GM21717 (cell line): Measurements from ENCODE around the gene NAA40.

ENCODE experiments used
- ATAC-seq: cut with Tn5 transposase; IDR thresholded peaks from one replicate; pipeline ENCODE4 v1.9.1; 2021; ENCODE audit warnings: mild to moderate bottlenecking, moderate library complexity; ENCODE audit not compliant: unreplicated experiment

Gene NAA40

DNA sequence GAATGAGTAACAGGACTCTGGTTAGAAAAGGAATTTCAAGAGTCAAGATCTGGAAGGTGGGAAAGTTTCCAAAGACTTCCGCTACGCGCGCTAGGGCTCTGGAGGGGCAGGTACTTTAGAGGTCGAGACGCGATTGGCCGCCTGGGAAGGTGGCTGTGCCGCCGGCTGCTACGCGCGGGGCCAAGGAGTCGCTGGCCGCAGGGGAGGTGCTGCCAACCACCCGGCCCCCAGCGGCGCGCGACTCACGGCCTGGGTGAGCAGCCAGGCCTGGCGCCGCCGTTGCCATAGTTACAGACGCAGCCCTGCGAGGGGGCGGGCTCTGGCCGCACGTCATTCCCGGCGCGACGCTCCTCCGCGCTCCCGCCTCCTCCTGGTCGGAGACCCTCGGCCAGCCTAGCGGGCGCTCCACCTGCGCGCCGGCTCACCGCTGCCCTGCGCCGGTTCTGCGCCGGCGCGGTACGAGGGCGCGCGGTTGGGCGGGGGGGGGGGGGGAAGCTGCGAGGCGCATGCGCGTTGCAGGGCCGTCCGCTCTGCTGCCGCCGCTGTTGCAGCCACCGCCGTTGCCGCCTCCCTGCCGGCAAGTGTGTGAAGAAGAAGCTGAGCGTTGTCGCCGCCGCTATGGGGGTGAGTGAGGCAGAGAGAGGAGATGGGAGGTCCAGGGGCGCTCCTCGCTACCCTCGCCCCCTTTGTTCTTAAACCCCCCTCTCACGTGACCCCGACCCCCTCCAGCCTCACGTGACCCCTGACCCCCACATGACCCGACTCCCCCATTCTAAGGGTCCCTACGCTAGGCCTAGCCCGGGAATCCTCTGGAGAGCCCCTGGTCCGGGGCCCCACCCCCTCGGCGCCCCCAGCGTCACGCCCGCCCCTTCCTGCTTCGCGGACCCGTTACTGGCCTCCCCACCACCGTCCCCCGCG, at the start of gene NAA40:
TSS of gene NAA40 (plus strand) at position 524 of the 918 bp plus-strand sequence. CDS start at position 619, 95 bp downstream.
- ATAC-seq: peak; percentile 75

DNA sequence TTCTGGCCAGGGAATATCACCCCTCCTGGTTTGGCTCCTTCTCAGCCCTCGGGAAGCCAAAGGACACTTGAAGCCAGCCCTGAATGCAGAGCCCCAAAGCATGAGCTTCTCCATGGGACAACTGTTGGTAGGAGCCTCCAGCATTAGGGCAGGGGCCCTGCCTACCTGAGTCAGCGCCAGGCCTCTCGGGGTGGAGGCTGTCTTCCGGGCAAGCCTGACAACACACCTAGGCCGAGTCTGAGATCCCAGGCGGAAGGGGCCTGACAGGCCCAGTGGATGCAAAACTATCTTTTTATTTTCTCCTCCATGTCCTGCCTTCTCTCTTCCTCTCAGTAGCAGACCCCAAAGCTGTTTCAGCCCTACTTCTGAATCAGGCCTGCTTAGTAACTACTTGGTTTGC, 49.5 kb upstream of the NAA40 start:
- ATAC-seq: no peak

DNA sequence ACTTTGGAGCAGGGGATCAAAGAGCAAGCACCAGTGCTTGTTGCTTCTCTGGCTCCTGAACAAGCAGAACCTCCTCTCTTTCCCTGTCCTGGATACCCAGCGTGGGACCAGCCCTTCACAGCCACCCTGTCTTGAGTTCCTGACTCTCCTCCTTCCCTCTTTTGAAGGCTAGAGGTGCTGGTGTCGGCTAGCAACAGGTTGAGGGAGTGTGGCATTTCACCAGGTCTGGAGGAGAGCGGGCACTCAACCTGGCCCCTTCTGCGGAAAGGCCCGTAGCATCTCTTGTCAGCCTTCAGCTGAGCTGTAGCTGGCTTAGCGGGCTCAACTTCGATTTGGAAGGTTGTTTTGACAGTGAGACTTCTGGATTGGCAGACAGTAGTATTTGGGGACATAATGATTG, 48.4 kb upstream of the NAA40 start:
- ATAC-seq: no peak

DNA sequence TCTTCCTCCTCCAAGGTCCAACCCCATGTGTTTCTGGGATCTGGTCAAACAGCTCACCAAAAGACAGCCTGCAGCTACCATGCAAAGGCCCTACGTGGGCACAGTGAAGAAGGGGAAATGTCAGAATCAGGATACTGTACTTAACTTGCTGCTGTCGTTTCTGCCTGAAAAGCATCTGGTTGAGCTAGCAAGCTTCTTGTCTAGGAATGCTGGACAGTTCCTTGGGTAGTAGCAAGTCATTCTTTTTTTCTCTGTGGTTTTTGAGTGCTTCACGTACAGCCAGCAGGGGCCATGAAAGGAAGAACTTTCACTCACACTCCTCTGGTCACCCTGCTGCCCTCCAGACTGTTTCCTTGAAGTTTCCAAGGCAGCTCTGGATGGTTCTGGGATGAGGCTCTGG, 46.6 kb upstream of the NAA40 start:
- ATAC-seq: no peak

DNA sequence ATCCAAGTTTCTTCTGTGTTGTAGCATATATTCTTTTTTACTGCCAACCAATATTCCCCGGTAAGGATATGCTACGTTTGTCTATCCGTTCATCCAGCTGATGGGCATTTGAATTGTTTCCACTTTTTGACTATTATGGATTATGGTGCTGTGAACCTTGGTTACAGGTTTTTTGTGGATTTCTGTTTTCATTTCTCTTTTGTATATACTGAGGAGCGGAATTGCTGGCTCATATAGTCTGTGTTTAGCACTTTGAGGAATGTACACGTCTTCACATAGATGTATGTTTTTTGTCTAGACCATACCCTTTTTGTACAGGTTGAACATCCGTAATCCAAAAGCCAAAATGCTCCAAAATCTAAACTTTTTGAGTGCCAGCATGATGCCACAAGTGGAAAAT, 45.4 kb upstream of the NAA40 start:
- ATAC-seq: no peak

DNA sequence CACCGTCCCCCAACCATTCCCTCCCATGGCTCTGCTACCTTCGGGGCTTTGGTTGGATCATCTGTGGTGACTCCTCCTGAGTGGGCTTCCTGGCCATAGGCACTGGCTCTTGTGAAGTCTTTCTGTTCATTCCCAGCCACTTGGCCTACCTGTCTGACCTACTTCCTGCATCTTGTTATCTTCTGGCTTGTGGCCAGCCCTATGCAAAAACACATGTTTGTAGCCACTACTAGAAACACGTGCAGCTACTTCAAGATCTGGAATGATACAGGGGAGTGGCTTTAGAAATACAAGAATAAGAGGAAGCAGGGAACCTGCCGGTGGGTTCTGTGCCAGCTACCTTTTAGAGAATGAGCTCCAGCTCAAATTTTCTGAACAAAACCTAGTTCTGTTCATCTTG, 42.7 kb upstream of the NAA40 start:
- ATAC-seq: no peak

DNA sequence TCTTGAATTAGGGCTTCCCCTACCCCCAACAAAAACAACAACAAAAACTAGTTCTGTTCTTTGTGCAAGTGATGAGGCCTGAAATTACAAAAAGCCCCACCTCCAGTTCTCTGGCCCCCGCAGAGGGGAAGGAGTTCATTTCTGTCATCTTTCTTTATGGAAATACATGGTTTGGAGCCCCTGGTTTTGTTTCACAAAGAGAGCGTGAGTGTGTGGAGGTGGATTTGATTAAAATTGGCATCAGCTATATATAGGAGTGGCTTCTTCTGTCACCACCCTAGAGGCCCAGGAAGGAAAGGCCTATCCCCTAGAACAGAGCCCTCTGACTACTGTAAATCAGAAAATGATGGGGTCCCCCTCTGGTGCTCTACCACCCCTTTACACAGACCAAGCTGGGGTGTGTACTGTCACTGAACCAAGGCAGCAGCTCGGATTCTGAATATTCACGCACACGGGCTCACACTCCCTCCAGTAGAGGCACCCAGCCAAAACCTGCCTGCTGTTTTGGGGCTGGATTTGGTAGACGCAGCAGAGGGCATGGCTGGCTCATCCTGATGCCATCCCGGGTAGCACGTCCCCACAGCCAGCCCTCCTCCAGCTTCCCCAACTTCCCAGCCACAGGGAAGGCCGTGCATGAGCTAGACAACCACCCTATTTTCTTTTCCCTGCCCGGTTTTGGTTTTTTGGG, 41.2 kb upstream of the NAA40 start:
- no peak for ATAC-seq

DNA sequence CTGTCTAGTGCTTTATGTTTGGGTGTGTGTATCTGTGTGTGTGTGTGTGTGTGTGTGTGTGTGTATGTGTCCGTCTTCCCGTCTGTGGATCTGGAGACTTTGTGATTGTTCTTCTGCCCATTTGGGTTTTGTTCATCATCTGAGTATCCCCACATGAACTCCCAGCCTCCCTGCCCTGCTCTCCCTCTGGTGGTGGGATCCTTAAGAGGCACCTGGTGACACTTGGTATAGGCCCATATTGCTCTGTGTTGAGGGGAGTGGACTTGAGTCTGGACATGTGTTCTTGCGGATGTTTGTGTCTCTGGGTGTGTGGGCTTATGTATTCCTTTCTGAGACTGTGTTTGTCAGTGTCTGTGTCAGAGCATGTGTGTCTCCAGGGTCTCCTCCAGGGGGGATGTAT, 37.1 kb upstream of the NAA40 start:
- no peak for ATAC-seq

DNA sequence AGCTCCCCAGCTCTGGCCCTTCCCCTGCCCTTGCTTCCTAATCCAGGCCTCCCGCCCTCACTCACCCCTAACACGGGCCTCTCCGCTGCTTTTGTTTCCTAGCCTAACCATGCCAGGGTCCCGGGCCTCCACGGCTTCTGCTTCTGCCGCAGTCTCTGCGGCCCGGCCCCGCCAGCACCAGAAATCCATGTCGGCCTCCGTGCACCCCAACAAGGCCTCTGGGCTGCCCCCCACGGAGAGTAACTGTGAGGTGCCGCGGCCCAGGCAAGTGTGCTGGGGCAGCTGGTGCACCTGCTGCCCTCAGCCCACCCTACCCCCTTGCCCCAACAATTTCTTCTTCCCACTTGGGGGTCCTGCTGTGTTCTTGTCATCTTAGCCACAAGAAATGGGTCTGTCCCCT, 34.9 kb upstream of the NAA40 start:
- no peak for ATAC-seq

DNA sequence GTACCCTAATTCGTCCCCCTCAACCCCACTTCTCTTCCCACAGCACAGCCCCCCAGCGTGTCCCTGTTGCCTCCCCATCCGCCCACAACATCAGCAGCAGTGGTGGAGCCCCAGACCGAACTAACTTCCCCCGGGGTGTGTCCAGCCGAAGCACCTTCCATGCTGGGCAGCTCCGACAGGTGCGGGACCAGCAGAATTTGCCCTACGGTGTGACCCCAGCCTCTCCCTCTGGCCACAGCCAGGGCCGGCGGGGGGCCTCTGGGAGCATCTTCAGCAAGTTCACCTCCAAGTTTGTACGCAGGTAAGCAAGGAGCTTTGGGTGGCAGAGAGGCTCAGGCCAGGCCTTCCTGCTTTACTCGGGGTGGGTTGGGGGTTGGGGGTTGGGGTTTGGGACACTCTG, 34.1 kb upstream of the NAA40 start:
- ATAC-seq: no peak

DNA sequence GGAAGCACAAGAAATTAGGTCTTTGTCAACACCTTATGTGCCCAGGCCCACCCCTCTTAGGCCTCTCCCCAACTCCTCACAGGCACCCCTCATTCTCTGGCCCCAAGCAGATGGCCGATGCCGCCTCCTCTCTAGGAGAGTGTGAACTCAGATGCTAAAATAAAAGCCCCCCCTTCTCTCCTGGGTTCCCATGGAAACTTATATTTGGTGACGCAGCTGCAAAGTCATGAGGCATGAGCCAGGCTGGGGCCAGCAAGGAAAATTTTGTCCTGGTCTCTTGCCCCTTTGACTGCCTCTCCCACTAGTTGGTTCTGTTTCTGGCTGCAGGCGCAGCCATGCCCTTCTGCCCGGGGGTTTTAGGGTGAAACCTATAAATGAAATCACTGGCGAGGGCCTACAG, 33.6 kb upstream of the NAA40 start:
- no peak for ATAC-seq

DNA sequence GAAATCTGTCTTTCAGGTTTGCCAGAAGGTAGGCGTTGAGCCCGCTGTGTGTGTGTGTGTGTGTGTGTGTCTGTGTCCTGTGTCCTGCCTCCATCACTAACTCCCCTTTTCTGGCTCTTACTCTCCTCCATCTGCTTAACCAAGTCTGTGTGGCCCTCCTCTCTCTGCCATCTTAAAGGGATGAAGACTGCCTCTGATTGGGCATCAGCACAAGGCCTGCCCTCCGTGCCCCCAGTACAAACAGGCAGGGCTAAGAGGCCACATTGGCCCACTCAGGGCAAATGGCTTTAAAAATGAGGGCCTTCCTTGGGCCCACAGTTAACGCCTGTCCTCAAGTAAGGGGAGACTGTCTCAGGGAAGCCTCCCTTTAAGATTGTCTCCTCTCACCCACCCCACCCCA, 32.7 kb upstream of the NAA40 start:
- ATAC-seq: no peak

DNA sequence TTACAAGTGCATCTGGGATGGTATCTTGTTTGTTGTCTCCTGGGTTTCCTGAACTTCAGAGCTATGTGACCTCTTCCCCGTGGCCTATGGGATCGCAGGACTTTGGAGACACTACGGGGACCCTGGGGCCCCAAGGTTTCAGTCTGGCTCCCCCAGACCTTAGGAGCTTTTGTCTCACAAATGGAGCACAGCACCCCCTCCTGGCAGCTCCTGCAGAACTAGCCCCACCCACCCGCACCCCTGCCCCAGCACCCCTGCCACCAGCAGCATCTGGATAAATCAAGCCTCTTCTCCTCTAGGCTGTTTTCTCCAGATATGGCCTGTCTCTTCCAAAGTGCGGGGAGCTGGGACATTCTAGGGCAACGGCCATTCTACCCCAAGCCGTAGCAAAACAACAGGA, 32.2 kb upstream of the NAA40 start:
- ATAC-seq: no peak

DNA sequence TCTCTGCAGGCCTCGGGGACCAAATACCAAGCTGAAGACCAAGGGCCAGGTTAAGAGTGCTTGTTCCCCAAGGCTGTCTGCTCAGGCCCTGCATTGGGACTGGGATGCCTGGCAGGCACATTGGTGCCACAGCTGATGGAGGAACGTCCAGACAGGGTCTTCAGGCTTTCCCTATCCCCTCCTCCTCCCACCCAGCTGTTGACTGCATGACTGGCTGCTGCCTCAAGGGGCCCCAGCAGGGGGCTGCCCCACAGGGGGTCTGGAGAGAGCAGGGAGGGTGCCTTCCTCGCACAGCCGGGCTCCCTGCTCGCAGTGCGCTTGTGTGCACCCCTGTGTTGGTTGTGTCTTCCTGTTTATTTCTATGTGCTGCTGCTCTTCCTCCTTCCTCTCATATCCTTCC, 31.7 kb upstream of the NAA40 start:
- ATAC-seq: no peak

DNA sequence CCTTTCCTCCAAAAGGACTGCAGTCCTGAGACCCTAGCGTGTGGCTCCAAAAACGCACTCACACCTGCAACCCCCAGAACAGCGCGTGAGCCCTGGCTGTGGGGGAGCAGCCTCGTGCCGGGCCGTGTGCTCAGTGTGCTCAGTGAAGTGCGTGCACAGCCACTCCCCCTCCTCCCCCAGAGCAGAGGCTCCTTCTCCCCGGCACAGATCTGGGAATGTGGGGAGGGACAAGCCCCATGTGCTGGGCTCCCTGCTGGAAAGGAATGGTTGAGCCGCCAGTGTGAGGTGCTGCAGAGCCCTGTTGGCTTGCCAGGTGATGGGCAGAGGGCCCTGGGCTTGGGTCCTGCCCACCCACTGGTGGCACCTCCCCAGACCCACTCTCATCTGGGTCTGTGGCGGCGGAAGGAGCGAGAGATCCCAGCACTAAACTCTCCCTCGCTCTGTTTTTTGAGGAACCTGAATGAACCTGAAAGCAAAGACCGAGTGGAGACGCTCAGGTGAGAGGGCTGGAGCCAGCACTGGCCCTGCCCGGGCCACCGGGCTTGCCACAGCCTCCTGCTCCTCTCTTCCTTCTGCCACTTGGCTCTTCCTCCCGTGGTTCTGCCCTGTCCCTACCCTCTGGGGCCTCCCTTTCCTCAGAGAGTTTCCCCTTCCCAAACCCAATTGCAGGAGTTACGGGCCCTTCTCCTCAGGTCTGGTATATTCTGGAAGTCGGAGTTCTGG, 30.8 kb upstream of the NAA40 start:
- ATAC-seq: no peak

DNA sequence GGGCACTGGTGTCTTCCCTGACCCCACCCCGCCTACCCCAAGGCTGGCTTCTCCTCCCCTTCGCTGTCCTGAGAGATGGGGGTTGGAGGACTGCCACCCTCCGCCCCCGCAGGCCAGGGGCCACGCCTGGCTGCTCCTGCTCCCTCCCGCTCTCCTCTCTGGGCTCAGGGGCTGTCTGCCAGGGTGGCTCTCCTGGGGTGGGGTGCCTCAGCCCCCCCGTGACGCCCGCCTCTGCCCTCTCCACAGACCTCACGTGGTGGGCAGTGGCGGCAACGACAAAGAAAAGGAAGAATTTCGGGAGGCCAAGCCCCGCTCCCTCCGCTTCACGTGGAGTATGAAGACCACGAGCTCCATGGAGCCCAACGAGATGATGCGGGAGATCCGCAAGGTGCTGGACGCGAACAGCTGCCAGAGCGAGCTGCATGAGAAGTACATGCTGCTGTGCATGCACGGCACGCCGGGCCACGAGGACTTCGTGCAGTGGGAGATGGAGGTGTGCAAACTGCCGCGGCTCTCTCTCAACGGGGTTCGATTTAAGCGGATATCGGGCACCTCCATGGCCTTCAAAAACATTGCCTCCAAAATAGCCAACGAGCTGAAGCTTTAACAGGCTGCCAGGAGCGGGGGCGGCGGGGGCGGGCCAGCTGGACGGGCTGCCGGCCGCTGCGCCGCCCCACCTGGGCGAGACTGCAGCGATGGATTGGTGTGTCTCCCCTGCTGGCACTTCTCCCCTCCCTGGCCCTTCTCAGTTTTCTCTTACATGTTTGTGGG, 30.0 kb upstream of the NAA40 start:
- no peak for ATAC-seq

DNA sequence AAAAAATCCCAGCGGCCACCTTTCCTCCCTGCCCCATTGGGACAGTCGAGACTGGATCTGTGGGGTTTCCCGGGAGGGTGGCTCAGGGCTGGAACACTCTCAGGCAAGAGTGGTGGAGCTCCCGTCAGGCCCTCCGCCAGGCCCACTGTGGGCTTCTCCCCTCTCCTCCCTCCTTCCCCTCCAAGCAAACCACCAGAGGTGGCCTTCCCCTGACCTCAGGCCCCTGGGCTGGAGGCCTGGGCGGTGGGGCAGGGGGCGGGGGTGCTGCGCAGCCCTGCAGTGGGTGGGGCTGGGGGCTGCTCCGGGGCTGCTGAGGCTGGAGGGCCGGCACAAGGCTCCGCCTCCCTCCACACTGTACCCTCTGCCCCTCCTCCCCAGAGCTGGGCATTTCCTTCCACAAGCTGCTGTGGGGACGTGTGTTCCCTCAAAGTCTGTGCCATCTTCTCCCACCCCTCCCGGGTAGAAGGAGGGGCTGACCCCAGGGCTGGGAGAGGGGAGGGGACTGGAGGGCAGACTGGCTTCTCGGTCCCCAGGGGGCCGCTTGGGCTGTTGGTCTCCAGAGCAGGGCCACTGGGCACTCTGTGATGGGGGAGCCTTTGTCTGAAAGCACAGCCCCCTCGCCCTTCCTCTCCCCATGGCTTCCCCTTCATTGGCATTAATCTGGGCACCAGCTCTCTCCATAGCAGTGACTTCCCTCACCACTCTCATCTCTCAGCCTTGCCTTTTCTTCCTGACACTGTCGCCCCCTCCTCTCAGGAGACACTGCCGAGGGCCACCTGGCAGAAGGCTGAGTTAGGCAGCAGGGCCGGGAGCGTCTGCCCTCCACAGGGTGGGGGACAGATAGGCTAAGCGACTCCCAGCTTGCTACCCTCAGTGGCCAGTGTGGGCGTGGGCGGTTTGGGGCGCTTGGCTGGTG, 29.0 kb upstream of the NAA40 start:
- no peak for ATAC-seq

DNA sequence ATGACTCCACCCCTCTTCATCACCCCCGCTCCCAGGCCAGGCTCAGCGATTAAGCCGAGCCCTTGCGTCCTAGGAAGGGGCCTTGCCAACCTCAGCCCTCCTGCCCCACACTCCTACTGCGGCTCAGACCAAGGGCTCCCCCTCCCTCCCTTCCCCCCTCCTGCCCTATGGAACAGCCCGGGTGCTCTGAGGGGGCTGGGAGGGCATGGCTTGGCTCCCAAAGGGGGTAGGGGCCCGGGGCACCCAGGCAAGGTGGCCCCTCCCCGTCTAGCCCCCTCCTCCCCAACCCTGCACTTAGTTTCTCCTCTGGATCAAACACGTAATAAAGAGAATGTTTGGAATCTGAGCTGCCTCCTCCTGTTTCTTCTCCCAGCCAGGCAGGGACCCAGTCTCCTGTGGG, 28.1 kb upstream of the NAA40 start:
- no peak for ATAC-seq

DNA sequence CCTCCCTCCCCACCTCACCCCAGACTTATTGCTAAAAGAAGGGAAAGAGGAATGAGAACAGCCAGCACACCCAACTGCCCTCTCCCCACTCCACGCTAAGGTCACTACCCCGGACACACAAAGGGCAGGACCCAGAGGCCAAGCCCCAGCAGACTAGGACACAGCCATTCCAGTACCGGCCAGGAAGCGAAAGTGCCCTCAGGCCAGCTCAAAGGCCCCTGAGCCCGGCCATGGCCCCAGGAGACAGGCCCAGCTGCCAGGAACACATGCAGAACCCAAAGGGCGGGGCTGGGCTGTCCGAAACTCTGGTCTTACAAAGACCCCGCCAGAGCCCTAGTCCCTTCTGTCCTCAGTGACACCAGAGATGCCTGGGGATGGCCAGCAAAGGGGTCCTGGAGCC, 27.4 kb upstream of the NAA40 start:
- no peak for ATAC-seq

DNA sequence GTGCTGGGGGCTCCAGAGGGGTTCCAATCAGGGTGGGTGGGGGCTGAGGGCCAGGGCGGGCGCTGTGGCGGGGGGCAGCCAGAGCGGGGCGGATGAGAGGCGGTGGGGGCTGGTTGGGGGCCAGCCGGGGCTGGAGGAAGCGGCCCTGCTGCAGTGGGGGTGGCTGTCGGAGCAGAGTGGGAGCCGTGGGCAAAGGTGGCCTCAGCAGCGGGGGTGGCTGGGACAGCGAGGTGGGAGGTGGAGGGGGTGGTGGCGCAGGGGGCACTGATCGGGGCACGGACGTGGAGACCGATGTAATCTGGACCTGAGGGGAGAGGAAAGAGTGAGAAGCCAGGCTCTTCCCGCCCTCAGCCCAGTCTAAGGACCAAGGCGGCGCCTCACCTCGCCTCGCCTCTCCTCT, 26.9 kb upstream of the NAA40 start:
- no peak for ATAC-seq
